ENCODE results near the gene RPAIN.
A peak's percentile ranks its signal among the peaks of the same experiment; 100 is the strongest.
"Not testable (repeated sequence)": the region's sequence is repeated elsewhere in the genome, so short reads cannot be mapped to it uniquely, and the experiment has no call there.

The RPAIN gene

DNA sequence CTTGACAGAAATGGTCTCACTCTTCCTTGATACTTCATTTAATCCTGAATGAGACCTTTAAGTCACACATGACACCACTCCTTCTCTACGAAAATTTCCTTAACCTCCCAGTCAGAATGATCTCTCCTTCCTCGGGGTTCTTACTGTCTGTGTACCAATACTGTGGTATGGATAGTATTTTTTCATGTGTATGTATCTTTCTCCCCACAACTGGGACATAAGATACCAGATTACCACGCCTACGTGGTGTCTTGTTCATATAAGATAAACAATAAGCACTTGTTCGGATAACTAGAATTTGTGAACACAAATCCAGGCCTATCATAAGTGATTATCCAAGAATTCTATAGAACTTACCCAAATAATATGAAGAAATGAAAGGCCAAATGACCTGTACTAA, 11.8 kb upstream of the RPAIN start:
- Histone ChIP-seq H3K27me3 (ENCODE audit: control insufficient read depth, insufficient read depth, low read length) (no peaks in the 10 kb centered on the region), H3K9me3 (ENCODE audit: control insufficient read depth, low read length) (no peaks in the 10 kb centered on the region), H3K9ac (ENCODE audit: low read length) (no peak overlapping the region), H3K4me3 (ENCODE audit: low read length) (no peak overlapping the region), H3K36me3 (ENCODE audit: control insufficient read depth, insufficient read depth, low read length) (peaks cover 25% of the 10 kb centered on the region), H3K4me1 (ENCODE audit: control insufficient read depth, insufficient read depth, low read length) (peaks cover 11% of the 10 kb centered on the region)

DNA sequence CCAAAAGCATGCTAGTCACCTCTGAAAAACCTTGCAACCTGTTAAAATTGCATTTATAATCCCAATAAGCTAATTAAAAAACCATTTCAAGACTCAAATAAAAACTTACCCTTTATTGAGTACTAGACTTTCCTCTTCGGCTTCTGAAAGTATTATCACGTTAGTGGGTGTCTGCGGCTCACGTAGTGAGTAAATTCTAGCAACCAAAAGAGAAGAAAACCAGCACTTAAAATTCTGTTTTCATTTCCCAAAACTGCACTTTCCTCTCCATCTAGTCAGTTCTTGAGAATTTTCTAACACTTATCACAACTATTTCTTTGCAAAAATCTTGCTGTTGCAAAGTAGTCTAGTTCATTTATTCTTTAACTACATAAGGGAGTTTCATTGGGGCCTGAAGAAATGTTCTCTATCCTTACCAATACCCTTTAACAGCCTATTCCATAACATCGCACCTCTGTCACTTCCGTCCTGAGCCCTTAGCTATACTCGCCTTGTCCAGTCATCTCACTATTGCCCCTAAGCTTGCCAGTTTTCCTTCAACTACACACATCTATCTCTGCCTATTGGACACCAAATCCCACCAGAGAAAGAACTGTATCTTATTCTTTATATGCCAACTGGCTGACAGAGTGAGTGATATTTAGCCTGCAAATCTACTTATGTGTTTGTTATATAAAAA, 9.2 kb upstream of the RPAIN start:
- Histone ChIP-seq H3K4me1 (ENCODE audit: control insufficient read depth, insufficient read depth, low read length) (peaks cover 12% of the 10 kb centered on the region), H3K9me3 (ENCODE audit: control insufficient read depth, low read length) (no peaks in the 10 kb centered on the region), H3K27me3 (ENCODE audit: control insufficient read depth, insufficient read depth, low read length) (no peaks in the 10 kb centered on the region), H3K9ac (ENCODE audit: low read length) (no peak overlapping the region), H3K36me3 (ENCODE audit: control insufficient read depth, insufficient read depth, low read length) (peaks cover 13% of the 10 kb centered on the region), H3K4me3 (ENCODE audit: low read length) (no peak overlapping the region)

DNA sequence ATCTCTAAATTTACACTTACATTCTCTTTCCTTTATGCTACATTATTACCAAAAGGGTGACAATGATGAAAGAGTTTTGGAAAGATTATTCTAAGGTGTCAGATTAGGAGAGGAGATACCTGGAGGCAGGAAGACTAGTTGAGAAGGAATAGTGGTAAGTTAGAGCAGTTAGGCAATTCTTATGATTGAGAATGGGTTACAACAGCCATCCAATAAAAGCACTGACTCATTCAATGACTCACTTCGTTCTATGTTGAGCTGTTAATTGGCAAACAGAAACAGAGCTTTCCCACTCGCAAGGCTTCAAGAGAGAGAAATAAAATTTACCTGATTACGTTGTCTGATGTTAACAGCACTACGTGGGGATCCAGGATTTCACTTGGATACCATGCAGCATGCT, 6.3 kb upstream of the RPAIN start:
- Histone ChIP-seq H3K9me3 (ENCODE audit: control insufficient read depth, low read length) (no peaks in the 10 kb centered on the region), H3K36me3 (ENCODE audit: control insufficient read depth, insufficient read depth, low read length) (peaks cover 2% of the 10 kb centered on the region), H3K4me3 (ENCODE audit: low read length) (no peak overlapping the region), H3K9ac (ENCODE audit: low read length) (peak overlapping the region; percentile 16), H3K4me1 (ENCODE audit: control insufficient read depth, insufficient read depth, low read length) (peaks cover 27% of the 10 kb centered on the region), H3K27me3 (ENCODE audit: control insufficient read depth, insufficient read depth, low read length) (no peaks in the 10 kb centered on the region)

DNA sequence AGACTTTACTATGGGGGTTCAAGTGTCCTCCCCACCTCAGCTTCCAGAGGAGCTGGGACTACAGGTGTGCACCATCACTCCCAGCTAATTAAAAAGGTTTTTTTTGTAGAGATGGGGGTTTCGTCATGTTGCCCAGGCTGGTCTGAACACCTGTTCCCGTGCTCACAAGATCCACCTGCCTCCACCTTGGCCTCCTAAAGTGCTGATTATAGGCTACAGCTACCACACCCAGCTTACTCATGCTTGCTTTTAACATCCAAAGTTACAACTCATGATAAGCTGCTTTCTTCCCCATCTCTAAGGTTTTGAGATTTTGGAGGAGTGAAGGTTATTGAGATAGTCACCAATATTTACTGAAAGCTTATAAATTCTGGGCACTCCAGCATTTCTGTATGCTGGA, 3.1 kb upstream of the RPAIN start:
- no peaks in the 10 kb centered on the region for H3K36me3 ChIP-seq (ENCODE audit: control insufficient read depth, insufficient read depth, low read length)
- no peak overlapping the region for H3K9ac ChIP-seq (ENCODE audit: low read length)
- H3K4me1 ChIP-seq (ENCODE audit: control insufficient read depth, insufficient read depth, low read length) = peaks cover 30% of the 10 kb centered on the region

DNA sequence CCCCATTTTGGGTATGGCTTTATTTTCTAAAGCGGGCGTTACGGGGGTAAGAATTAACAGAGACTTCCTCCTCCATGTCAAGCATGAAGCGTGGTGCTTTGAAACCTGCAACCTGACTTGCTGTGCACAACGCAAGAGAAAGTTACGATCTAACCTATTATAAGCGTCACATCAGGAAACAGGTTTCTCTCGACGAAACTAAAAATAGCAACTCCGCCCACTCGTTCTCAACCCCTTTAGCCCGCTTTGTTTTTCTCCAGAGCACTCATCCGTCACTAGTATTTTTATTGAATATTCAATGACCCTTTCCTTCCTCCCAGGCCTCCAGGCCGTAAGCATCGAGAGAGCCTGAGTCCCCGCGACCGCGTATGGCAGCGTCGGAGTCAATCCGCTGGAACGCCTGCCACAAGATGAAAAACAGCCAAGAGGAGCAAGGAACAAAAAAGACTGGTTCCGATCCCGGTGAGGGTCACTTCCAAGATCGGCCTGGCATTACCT, 1.1 kb upstream of the RPAIN start:
- Histone ChIP-seq H3K4me1 (ENCODE audit: control insufficient read depth, insufficient read depth, low read length) (peaks cover 36% of the 10 kb centered on the region), H3K9ac (ENCODE audit: low read length) (peak overlapping the region; percentile 89), H3K36me3 (ENCODE audit: control insufficient read depth, insufficient read depth, low read length) (peaks cover 9% of the 10 kb centered on the region), H3K4me3 (ENCODE audit: low read length) (peak overlapping the region; percentile 72), H3K9me3 (ENCODE audit: control insufficient read depth, low read length) (no peaks in the 10 kb centered on the region), H3K27me3 (ENCODE audit: control insufficient read depth, insufficient read depth, low read length) (no peaks in the 10 kb centered on the region)

More for the DNA sequence above, 3.1 kb upstream of the RPAIN start:
- H3K27me3 ChIP-seq (ENCODE audit: control insufficient read depth, insufficient read depth, low read length) = no peaks in the 10 kb centered on the region
- no peaks in the 10 kb centered on the region for H3K9me3 ChIP-seq (ENCODE audit: control insufficient read depth, low read length)
- no peak overlapping the region for H3K4me3 ChIP-seq (ENCODE audit: low read length)

DNA sequence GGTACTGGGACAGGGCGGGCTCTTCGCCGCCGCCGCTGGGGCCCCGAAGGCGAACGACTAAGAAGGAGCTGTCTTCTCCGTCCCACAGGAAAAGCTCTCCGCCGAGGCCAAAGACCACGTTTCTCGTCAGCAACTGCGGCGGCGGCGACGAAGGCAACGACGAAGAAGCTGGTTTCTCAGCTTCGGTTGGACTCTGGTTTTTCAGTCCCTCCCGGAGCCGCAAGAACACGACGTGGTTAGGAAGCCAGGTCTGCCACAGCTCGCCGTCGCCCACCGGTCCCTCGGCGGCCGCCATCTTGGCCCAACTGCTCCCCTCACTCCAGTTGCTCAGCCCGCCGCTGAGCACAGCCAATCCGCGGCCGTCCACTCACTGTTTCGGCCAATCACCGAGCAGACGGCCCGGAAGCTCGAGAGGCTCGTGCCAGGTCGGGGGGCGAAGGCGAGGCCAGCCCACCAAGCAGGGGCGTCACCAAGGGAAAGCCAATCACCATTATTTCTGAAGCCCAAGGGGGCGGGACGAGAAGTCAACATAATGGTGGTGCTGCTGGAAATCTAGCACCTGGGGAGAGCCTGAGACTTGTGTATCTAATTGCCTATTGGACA, 525 bp upstream of the RPAIN start, which contains the start of gene NUP88:
Gene NUP88 (minus strand): TSS at position 307 of the 603 bp plus-strand sequence. CDS start 12 bp downstream, at position 295.
- peaks cover 33% of the 10 kb centered on the region for H3K4me1 ChIP-seq (ENCODE audit: control insufficient read depth, insufficient read depth, low read length)
- peak within 1 kb of the TSS; percentile 72 for H3K4me3 ChIP-seq (ENCODE audit: low read length)
- no peaks in the 10 kb centered on the region for H3K27me3 ChIP-seq (ENCODE audit: control insufficient read depth, insufficient read depth, low read length)
- peaks cover 9% of the 10 kb centered on the region for H3K36me3 ChIP-seq (ENCODE audit: control insufficient read depth, insufficient read depth, low read length)
- no peaks in the 10 kb centered on the region for H3K9me3 ChIP-seq (ENCODE audit: control insufficient read depth, low read length)
- H3K9ac ChIP-seq (ENCODE audit: low read length) = peak within 1 kb of the TSS; percentile 89

DNA sequence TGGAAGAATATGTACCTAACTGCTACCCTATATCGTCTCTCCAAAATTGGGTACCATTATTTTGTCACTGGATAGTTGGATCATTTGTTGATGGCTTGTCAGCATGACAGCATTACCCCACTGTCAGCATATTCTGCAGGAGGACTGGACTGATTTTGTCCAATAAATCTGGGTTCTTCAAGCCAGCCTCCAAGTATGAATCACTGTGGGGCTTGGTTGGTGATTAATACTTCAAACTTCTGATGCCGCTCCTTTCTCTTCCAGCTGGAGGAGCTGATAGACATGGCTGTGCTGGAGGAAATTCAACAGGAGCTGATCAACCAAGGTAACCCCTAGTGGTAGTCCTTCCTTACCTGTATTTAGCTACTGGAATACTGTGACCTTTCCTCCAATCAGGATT, 2.5 kb downstream of the RPAIN start:
- Histone ChIP-seq H3K9ac (ENCODE audit: low read length) (no peak overlapping the region), H3K27me3 (ENCODE audit: control insufficient read depth, insufficient read depth, low read length) (no peaks in the 10 kb centered on the region), H3K4me3 (ENCODE audit: low read length) (no peak overlapping the region), H3K4me1 (ENCODE audit: control insufficient read depth, insufficient read depth, low read length) (peaks cover 21% of the 10 kb centered on the region), H3K36me3 (ENCODE audit: control insufficient read depth, insufficient read depth, low read length) (peaks cover 18% of the 10 kb centered on the region), H3K9me3 (ENCODE audit: control insufficient read depth, low read length) (no peaks in the 10 kb centered on the region)

DNA sequence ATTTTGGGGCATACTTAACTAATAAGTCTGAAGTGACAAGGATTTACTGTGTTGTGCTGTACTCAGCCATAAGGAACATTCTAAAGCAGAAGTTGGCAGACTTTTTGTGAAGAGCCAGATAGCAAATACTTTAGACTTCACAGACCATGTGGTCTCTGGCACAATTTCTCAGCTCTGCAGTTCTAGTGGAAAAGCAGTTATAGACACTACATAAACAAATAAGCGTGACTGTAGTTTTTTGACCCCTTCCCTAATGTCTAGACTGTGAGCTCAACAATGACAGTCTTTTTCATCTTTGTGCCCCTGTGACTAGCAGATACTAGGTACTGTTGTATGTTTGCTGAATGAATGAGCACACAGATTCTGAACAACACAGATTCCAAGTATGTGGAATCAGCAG, 4.9 kb downstream of the RPAIN start:
- no peak overlapping the region for H3K9ac ChIP-seq (ENCODE audit: low read length)
- H3K27me3 ChIP-seq (ENCODE audit: control insufficient read depth, insufficient read depth, low read length) = no peaks in the 10 kb centered on the region
- H3K4me3 ChIP-seq (ENCODE audit: low read length) = no peak overlapping the region
- no peaks in the 10 kb centered on the region for H3K9me3 ChIP-seq (ENCODE audit: control insufficient read depth, low read length)
- peaks cover 18% of the 10 kb centered on the region for H3K36me3 ChIP-seq (ENCODE audit: control insufficient read depth, insufficient read depth, low read length)
- H3K4me1 ChIP-seq (ENCODE audit: control insufficient read depth, insufficient read depth, low read length) = peaks cover 26% of the 10 kb centered on the region

DNA sequence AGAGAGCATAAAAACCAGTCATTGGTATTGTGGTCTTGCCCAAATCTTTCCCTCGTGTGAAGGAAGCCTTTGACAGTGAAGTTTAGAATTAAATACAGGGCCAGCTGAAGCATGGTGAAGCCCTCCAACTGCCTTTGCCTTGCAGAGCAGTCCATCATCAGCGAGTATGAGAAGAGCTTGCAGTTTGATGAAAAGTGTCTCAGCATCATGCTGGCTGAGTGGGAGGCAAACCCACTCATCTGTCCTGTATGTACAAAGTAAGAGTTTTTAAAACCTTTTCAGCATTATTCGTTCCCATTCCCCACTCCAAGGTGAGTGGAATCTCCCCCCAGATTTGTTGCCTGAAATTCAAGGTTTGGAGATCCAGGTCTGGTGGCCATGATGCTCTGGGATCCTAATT, 5.8 kb downstream of the RPAIN start:
- Histone ChIP-seq H3K9me3 (ENCODE audit: control insufficient read depth, low read length) (no peaks in the 10 kb centered on the region), H3K4me3 (ENCODE audit: low read length) (no peak overlapping the region), H3K27me3 (ENCODE audit: control insufficient read depth, insufficient read depth, low read length) (no peaks in the 10 kb centered on the region), H3K9ac (ENCODE audit: low read length) (no peak overlapping the region), H3K36me3 (ENCODE audit: control insufficient read depth, insufficient read depth, low read length) (peaks cover 18% of the 10 kb centered on the region), H3K4me1 (ENCODE audit: control insufficient read depth, insufficient read depth, low read length) (peaks cover 27% of the 10 kb centered on the region)

DNA sequence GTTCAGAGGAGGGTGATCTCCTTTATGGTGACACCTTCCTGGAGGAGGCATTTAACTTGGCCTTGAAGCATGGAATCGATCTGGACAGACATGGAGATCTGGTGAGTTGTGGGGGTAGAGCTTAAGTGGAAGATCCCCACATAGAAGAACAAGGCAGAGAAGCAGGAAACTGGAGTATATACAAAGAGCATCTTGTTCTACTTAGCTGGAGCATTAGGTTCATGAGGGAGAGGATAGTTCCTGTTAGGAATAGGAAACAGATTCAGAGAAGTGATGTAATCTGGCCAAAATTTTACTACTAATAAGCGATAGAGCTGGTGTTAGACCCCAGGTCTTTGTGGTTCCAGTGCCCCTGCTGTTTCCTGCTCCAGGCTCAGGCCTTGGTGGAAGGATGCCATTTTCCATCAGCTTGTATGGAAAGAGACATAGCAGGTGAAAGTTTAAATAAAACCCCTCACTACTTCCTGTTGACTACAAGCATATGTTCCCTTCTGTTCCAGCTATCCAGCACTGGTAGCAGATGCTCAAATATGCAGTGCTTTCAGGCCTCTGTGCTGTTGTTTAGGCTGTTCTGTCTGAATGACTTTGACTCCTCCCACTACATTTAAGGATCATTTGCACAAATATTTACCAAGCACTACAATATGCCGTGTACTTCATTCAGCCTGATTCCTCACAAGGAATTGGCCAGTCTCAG, 9.4 kb downstream of the RPAIN start:
- H3K36me3 ChIP-seq (ENCODE audit: control insufficient read depth, insufficient read depth, low read length) = peaks cover 24% of the 10 kb centered on the region
- no peaks in the 10 kb centered on the region for H3K27me3 ChIP-seq (ENCODE audit: control insufficient read depth, insufficient read depth, low read length)
- no peak overlapping the region for H3K9ac ChIP-seq (ENCODE audit: low read length)
- no peaks in the 10 kb centered on the region for H3K9me3 ChIP-seq (ENCODE audit: control insufficient read depth, low read length)
- no peak overlapping the region for H3K4me3 ChIP-seq (ENCODE audit: low read length)
- peaks cover 13% of the 10 kb centered on the region for H3K4me1 ChIP-seq (ENCODE audit: control insufficient read depth, insufficient read depth, low read length)

DNA sequence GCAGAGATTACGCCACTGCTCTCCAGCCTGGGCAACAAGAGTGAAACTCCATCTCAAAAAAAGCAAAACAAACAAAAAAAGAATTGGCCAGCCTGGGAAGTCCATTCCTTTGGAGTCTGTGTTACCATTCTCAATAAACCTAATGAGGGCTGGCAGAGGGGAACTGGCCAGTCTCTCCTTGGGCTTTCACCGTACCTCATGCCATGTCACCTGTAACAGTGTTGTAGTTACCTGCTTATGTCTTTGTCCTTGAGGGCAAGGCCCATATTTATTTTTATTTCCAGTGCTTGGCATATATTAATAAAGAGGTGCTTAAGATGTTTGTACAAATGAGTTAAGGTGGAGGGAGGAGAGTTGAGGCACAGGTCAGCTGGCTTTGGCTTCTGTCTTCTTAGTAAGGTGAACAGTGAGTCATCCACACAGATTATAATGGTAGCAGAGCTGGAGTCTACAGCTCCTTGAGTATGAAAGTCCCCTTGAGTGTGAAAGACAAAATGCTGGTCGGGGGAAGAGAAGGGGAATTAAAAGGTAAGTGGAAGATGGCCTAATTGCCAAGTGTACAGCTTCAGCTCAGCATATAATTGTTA, 10.5 kb downstream of the RPAIN start:
- no peaks in the 10 kb centered on the region for H3K9me3 ChIP-seq (ENCODE audit: control insufficient read depth, low read length)
- H3K4me1 ChIP-seq (ENCODE audit: control insufficient read depth, insufficient read depth, low read length) = peaks cover 13% of the 10 kb centered on the region
- H3K9ac ChIP-seq (ENCODE audit: low read length) = no peak overlapping the region
- H3K36me3 ChIP-seq (ENCODE audit: control insufficient read depth, insufficient read depth, low read length) = peaks cover 27% of the 10 kb centered on the region
- no peaks in the 10 kb centered on the region for H3K27me3 ChIP-seq (ENCODE audit: control insufficient read depth, insufficient read depth, low read length)
- no peak overlapping the region for H3K4me3 ChIP-seq (ENCODE audit: low read length)

DNA sequence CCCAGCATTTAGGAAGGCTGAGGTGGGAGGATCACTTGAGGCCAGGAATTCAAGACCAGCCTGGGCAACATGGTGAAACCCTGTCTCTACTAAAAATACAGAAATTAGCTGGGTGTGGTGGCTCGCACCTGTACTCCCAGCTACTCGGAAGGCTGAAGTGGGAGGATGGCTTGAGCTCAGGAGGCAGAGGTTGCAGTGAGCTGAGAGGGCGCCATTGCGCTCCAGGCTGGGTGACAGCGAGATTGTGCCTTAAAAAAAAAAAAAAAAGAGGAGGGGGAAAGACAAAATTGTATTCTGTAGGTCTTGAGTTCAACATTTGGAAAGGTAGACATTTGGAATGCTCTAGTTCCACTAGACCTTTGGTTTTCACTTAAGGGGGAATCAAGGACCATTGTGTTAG, 11.3 kb downstream of the RPAIN start:
- H3K36me3 ChIP-seq (ENCODE audit: control insufficient read depth, insufficient read depth, low read length) = peaks cover 21% of the 10 kb centered on the region
- peaks cover 13% of the 10 kb centered on the region for H3K4me1 ChIP-seq (ENCODE audit: control insufficient read depth, insufficient read depth, low read length)
- H3K9me3 ChIP-seq (ENCODE audit: control insufficient read depth, low read length); H3K27me3 ChIP-seq (ENCODE audit: control insufficient read depth, insufficient read depth, low read length); H3K4me3 ChIP-seq (ENCODE audit: low read length); H3K9ac ChIP-seq (ENCODE audit: low read length): not testable (repeated sequence)
